GM10266 (cell line): ENCODE data around the gene EFNA5.

Source experiments
- DNase-seq: peaks from one replicate; pipeline ENCODE4 v3.0.0; 2012; ENCODE audit errors: extremely low spot score
- TF ChIP-seq, protein P1 (sequence below): IDR thresholded peaks from 2 replicates; pipeline ENCODE4 v1.5.1; 2012; ENCODE audit warnings: mild to moderate bottlenecking, low read depth; ENCODE audit not compliant: control insufficient read depth, insufficient read depth; ENCODE audit errors: missing control alignments

EFNA5 gene

DNA sequence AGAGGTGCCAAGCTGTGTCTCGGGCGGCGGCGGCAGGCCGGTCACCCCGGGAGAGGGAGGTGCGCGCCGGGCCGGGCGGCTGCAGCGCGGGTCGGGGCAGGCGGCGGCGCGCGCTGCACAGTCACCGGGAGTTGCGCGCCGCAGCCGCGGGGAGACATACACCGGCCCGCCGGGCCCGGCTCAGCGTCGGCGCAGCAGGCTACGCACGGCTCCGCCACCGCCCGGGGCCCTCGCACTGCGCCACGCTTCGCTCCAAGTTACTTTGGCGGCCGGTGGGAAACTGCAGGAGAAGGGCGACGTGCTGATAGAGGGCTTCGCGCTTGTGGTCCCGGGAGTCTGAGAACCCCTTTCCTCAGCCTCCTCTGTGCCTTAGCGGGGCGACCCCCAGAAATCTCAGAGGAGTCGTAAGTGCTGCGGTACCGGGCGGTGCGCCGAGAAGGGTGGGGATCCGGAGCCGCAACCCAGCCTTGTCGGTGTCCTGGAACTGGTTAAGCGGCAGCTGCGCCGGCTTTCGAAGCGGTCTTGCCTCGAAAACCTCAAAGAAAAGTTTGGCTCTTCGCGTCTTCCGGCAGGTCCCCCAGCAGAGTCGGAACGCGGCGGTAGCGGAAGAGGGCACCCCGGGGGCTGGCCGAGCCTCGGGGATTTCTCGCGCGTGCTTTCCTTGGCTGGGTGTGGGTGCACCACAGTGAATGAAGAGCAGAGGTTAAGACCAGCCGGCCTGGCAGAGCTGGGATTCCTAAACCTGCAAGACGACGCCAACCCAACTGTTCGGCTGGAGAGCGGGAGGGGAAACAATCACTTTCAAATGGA, at the start of gene EFNA5:
Gene EFNA5, minus strand, starts transcription at position 6 of the 810 bp plus-strand sequence.
- TF ChIP-seq, protein P1, sequence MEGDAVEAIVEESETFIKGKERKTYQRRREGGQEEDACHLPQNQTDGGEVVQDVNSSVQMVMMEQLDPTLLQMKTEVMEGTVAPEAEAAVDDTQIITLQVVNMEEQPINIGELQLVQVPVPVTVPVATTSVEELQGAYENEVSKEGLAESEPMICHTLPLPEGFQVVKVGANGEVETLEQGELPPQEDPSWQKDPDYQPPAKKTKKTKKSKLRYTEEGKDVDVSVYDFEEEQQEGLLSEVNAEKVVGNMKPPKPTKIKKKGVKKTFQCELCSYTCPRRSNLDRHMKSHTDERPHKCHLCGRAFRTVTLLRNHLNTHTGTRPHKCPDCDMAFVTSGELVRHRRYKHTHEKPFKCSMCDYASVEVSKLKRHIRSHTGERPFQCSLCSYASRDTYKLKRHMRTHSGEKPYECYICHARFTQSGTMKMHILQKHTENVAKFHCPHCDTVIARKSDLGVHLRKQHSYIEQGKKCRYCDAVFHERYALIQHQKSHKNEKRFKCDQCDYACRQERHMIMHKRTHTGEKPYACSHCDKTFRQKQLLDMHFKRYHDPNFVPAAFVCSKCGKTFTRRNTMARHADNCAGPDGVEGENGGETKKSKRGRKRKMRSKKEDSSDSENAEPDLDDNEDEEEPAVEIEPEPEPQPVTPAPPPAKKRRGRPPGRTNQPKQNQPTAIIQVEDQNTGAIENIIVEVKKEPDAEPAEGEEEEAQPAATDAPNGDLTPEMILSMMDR: no peak
- peak; percentile 61 for DNase-seq

DNA sequence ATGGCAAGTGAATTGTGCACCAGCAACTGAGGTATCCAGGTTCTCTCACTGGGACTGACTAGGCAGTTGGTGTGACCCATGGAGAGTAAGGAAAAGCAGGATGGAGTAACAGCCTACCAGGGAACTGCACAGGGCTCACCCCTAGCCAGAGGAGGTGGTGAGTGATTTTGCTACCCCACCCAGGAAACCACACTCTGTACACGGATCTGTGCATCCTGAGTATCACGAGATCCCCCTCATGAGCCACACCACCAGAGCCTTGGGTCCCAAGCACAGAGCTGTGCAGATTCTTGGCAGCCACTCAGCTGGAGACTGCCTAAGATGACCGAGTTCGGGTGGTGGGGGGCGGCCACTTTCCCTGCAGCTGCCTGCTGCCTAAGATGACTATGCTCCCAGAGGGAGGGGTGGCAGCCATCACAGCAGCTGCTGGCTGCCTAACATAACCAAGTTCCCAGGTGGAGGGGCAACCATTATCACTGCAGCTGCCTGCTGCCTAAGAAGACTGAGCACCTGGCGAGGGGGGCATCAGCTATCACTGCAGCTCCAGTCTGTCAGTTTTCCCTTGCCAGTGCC, 48.4 kb upstream of the EFNA5 start:
- DNase-seq: no peak

DNA sequence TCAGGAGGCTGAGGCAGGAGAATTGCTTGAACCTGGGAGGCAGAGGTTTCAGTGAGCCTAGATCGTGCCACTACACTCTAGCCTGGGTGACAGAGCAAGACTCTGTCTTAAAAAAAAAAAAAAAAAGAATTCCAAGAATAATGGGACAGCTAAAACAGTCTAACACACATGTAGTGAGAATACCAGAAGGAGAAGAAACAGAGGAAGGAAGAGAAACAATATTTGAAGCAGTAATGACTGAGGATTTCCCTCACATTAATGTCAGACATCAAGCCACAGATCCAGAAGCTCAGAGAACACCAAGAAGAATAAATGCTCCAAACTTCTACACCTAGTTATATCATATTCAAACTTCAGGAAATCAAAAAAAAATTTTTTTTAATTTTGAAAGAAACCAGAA, 47.1 kb upstream of the EFNA5 start:
- TF ChIP-seq, protein P1: no peak
- DNase-seq: no peak

More for the DNA sequence above, 48.4 kb upstream of the EFNA5 start:
- TF ChIP-seq, protein P1: no peak

DNA sequence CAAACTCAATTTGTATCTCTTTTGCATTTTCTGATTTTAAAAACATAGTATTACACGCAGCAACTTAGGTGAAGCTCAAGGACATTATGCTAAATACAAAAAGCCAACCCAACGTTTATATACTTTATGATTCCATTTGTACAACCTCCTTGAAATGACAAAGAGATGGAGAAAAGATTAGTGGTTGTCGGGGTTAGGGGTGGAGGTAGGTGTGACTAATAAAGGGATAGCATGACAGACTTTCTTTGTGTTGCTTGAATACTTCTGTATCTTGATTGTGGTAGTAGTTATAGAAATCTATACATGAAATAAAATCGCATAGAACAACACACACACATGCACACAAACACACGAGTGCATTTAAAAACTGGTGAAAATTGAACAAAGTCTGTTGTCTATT, 42.5 kb upstream of the EFNA5 start:
- no peak for DNase-seq
- TF ChIP-seq, protein P1: no peak

DNA sequence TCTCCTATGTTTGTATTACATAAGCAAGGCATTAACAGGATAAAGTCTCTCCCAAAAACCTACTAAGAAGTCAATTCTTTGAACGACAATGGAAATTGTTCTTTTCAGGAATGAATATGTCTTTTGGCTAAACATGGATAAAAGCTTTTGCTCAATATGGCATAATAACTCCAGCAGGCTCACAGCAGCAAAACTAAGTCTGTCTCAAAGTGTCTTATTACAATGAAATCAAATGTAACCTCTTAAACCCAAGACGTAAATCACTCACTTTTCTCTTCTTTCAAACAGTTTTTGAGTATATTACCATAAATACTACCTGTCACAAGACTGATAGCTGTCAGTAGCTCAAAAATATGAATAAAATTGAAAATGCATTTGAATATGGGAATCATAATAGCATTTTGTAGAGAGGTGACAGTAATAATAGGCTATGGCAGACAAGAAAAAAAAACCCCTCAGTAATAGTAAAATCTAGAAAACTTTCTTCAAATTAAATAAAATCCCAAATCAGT, 41.7 kb upstream of the EFNA5 start:
- no peak for DNase-seq
- TF ChIP-seq, protein P1: no peak

DNA sequence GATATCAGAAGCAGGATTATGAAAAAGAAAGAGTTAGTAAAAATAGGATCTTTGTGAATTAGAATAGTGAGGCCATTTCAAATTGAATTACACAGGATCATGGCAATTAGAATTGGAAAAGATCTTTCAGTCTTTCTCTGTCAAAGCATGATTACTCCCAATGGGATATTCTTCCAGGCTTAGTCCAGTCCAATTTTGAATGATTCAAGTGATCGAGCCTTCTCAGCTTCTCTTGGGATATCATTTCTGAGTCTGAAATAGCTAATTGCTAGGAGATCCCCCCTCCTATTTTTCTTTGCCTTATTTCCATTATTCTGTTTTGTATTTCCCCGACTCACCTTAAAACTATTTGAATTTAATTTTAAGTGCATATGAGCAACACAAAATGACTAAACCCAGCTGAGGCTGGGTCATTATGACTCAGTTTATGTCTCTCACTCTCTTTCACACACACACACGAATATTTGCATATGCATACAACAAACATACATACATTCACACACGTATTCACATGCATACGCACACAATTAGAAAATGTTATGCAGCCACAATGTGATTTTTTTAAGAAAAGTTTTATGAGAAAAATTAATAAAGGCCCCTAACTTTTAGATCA, 34.8 kb upstream of the EFNA5 start:
- TF ChIP-seq, protein P1: no peak

More for the DNA sequence above, 34.8 kb upstream of the EFNA5 start:
- DNase-seq: no peak
